Measurements from ENCODE around the gene PICK1. TPM values are rescaled to one million over a fixed set of nuclear protein-coding genes. Genes with fewer than 3 reads are reported as not detected.

Gene PICK1
- total RNA-seq, 1 experiment from 2014 or later: 35.7 TPM

GRCh38 chr22:38065539-38065938 lies 8.3 kb downstream of the PICK1 start:
- no peaks in the 10 kb centered on the region for H3K9me3 Mint-ChIP-seq
- Histone ChIP-seq H3K79me1 (ENCODE audit: insufficient read depth, low read depth, low read length, poor library complexity, severe bottlenecking) (no peaks in the 10 kb centered on the region), H4K20me1 (ENCODE audit: control insufficient read depth, insufficient read depth, insufficient read length) (no peaks in the 10 kb centered on the region), H3T11ph (ENCODE audit: low read length) (no peak overlapping the region), H3K14ac (ENCODE audit: insufficient read depth, low read length) (no peak overlapping the region), H2BK15ac (ENCODE audit: low read depth, low read length) (no peak overlapping the region), H3K4me2 (ENCODE audit: insufficient read depth, insufficient read length, low read length) (no peak overlapping the region), H4K91ac (ENCODE audit: insufficient read length, low read depth, low read length) (no peak overlapping the region), H2BK20ac (ENCODE audit: low read depth, low read length, poor library complexity, severe bottlenecking) (no peak overlapping the region), H3K79me2 (ENCODE audit: insufficient read depth, low read length) (no peaks in the 10 kb centered on the region), H3K56ac (ENCODE audit: insufficient read length, low read depth, low read length) (no peak overlapping the region), H2BK12ac (ENCODE audit: insufficient read length, low read depth, low read length) (no peak overlapping the region), H3K9ac (ENCODE audit: extremely low read depth, insufficient read length, low read length) (no peak overlapping the region), H3K9me3 (ENCODE audit: control insufficient read depth, low read depth, low read length) (no peaks in the 10 kb centered on the region), H4K5ac (ENCODE audit: insufficient read length, low read depth, low read length) (no peak overlapping the region), H2AK5ac (ENCODE audit: insufficient read length, low read length) (no peak overlapping the region), H2BK120ac (ENCODE audit: low read depth, low read length, poor library complexity, severe bottlenecking) (no peak overlapping the region), H3K18ac (ENCODE audit: insufficient read length, low read depth, low read length) (no peak overlapping the region), H2AFZ (ENCODE audit: low read length) (no peak overlapping the region), H3K23ac (ENCODE audit: insufficient read length, low read depth, low read length) (no peak overlapping the region), H3K23me2 (ENCODE audit: insufficient read length, low read depth, low read length, poor library complexity, severe bottlenecking) (no peaks in the 10 kb centered on the region), H2BK5ac (ENCODE audit: insufficient read length, low read length) (no peak overlapping the region), H3K27me3 (ENCODE audit: insufficient read depth, low read length) (no peaks in the 10 kb centered on the region), H4K8ac (replicated peaks; ENCODE audit: insufficient read length, low read depth, low read length) (no peak overlapping the region), H3K27ac (ENCODE audit: insufficient read length, low read depth, low read length) (no peak overlapping the region), H3K4me1 (ENCODE audit: insufficient read depth, low read length) (no peaks in the 10 kb centered on the region), H3K4ac (ENCODE audit: low read depth, low read length) (no peak overlapping the region)
- peaks cover 8 to 69% (median 63%) of the 10 kb centered on the region in 3 experiments for H3K36me3 Mint-ChIP-seq (ENCODE audit: insufficient read depth in 1 of 3, low read depth in 3 of 3)
- no peak overlapping the region for H3K27ac Mint-ChIP-seq
- H3K4me1 Mint-ChIP-seq: peaks cover 0 to 4% of the 10 kb centered on the region in 2 experiments; a peak in 1 of 4 replicates
- WGBS (ENCODE audit: extremely low coverage, insufficient read length, low lambda C conversion rate): no CpG with 5 or more reads among the region's 8 CpGs
- TF ChIP-seq CTCF (conservative IDR thresholded peaks at IDR 0.05): no peak
- H3K27me3 Mint-ChIP-seq (ENCODE audit: low read depth): no peaks in the 10 kb centered on the region
- no peak for DNase-seq
- no peak overlapping the region for H3K4me3 Mint-ChIP-seq
